Fibroblast of skin of left quadriceps (primary cell): ENCODE measurements around the gene SFMBT2.

Source experiments
- DNase-seq, 2 experiments: peaks; one replicate each; pipeline ENCODE4 v3.0.0-alpha.2; 2013; ENCODE audit warnings: low read depth in 2 of 2

SFMBT2 gene

DNA sequence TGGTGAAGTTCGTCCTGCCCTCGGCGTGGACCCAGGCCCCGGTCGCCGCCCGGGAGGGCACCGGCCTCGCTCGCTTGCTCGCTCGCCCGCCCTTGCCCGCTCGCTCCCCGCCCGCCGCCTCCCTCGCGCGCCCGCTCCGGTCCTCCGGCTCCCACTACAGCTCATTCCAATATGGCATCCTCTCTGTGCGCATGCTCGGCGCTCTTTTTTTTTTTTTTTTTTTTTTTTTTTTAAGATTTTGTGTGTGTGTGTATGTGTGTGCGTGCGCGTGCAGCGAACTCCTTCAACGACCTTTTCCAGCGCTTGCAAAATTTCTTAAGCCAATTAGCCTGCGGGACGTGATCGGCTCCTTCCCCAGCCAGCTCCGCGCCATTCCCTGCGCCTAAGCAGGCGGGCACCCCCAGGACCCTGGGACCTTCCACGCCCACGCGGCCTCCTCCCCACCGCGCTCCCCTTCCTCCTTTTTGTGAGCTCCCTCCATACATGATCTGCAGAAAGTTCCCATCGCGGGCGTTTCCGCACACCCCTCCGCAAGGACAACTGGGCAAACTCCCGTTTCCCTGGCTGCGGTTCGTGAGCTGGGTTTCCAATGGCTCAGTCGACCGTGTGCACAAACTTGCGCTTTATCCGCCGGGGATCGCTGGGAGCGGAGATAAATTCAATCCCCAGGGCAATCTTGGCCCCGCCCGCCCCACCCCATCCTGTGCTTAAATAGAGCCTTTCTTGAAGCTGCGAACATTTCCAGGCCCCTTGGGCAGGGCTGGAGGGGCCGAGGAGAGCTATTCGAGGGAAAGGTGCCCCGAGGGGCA lies at the start of gene SFMBT2:
Gene SFMBT2 (minus strand): TSS at position 173 of the 809 bp plus-strand sequence. CDS start 29,136 bp downstream, outside the sequence.
- DNase-seq, result peak; percentile 31 to 44

DNA sequence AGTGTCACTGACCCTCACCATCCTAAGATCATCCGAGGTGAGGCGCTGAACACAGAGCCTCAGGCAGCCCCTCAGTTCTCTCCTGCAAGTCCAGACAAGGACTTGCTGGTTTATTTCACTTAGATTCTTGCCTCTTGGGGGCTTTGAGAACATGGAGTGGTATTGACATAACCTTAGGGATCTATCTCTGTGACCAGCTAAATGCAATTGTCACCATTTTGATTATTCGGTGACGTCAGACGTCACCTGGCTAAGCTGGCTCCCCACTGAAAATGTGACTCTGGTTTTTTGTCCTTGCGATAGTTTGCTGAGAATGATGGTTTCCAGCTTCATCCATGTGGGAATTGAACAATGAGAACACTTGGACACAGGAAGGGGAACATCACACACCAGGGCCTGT lies 49.2 kb upstream of the SFMBT2 start:
- no peak for DNase-seq

DNA sequence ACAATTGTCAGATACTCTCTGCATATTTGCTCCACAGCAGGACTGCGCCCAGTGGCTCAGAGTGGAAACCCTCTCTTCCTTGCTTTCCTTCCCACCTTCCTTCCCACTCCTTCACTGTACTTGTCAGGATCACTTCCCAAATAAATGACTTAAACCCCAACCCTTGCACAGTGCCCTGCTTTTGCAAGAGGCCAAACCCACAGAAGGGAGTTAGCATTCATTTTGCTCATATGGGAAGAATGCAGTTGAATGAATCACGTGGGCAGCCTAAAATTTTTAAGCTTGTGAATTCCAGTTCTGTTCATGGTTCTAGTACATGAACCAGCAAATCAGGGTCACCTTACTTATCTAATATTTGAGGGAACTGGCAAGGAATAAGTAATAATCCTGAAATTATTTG lies 47.7 kb upstream of the SFMBT2 start:
- DNase-seq, result no peak

DNA sequence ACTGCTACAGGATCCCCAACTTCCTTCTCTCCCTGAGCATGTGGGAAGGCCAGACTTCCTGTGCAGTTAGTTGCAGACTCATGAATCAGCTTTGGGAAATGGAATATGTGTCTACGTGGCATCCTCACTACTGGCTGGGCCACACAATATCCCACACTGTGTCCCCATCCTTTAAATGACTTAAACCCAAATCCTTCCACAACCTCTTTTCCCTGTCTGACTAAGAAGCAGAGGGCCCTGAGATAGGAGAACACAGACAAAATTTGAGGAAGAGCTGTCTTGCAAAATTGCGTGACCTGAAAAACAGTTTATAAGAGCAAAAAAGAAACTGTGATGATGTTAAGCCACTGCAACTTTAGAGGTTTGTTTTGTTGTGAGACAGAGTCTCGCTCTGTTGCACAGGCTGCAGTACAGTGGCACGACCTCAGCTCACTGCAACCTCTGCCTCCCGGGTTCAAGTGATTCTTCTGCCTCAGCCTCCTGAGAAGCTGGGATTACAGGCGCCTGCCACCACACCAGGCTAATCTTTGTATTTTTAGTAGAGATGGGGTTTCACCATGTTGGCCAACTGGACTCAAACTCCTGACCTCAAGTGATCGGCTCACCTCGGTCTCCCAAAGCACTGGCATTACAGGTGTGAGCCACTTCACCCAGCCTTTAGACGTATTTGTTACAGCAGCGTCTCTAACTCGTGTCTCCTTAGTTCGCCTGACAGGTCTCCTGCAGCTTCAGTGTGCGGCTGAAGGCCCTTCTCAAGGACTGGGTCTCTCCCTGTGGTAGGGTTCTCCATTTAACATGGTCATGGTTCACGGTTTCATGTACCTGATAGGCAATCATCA lies 46.9 kb upstream of the SFMBT2 start:
- no peak for DNase-seq

DNA sequence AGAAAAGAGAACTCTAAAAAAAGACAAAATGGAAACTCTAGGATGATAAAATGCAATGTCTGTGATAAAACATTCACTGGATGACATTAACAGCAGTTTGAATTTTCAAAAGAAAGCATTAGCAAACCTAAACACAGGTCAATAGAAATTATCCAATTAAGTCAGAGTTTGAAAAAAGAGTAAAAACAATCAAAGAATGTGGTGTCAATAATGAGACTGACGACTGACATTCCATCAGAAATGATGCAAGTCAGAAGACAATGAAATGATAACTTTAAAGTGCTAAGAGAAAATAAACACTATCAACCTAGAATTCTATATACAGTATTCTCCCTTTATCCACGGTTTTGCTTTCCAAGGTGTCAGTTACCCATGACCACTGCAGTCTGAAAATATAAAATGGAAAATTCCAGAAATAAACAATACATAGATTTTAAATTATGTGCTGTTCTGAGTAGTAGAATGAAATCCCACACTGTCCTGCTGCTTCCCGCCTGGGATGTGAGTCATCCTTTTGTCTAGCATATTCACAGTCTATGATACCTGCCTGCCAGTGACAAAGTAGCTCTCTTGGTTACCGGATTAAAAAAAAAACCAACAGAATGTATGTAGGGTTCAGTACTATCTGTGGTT lies 38.3 kb upstream of the SFMBT2 start:
- DNase-seq, result no peak

DNA sequence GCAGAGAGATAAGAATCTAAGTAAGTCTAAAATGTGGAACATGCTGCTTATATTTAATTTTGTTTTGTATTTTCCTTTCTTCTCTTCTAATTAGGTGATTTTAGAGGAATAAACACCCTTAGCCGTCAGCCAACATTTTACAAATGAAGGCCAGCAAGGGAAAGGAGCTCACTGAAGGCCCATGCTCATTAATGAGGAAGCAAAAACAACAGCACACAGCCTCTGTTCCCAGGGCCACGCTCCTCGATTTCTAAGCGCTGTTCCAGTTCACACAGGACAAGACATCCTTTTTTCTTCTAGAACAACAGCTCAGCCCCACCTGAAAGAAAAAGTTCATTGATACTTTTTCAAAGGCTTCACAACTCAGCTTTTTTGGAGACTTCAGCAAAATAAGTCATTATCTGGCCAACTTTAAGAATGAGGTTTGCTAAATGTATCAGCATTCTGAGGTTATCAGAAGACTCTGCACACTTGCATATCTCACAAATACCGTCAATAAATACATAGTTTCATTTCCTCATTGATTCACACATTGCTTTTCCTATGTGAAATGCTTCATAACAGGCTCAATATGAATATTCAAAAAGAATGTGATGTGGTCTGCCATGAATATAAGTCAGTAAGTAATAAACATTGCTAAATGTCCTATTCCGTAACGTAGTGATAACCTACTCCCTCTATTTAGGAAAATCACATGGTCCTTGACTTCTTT lies 34.8 kb upstream of the SFMBT2 start:
- DNase-seq, result no peak

DNA sequence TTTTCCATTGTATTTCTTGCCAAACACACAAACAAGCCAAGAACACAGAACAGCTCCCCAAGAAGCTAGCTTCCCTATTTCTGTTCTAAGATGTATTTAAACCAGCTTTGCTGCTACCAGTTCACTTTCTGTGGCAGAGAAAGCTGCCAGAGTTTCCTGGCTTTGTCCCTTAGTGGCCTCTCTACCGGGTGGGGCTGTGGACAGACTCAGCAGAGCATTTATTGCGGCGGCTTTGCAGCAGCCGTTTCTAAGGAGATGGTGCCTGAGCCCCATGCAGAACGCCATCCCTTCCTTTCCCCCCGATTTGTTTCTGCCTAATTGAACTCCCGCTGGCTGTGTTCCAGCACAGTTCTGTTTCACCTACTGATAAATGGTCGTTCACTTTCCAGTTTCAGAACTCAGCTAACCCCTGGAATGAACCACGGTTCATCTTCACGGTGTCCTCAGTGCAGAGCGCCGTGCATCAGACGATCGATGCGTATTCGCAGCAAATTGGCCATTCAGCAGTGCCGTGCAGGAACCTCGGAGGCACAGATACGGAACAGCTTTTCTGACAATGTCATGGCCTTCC lies 33.8 kb upstream of the SFMBT2 start:
- DNase-seq, result no peak

DNA sequence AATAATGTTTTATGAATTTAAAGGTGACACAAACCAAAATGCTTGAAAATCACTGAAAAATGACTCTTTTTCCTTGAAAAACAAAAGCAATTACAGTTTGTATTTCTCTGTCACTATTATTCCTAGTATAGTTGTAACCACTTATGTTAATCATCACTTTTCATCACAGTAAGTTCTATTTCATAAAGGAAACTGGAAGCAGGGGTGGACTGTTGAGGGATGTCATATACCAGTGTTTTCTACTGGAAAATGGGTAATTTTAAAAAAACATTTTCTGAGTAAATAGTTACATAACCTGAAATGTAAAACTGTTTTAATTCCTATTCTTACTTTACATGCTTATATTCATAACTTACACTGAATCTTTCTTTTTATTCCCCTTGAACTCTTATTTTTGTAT lies 32.2 kb upstream of the SFMBT2 start:
- DNase-seq, result no peak

DNA sequence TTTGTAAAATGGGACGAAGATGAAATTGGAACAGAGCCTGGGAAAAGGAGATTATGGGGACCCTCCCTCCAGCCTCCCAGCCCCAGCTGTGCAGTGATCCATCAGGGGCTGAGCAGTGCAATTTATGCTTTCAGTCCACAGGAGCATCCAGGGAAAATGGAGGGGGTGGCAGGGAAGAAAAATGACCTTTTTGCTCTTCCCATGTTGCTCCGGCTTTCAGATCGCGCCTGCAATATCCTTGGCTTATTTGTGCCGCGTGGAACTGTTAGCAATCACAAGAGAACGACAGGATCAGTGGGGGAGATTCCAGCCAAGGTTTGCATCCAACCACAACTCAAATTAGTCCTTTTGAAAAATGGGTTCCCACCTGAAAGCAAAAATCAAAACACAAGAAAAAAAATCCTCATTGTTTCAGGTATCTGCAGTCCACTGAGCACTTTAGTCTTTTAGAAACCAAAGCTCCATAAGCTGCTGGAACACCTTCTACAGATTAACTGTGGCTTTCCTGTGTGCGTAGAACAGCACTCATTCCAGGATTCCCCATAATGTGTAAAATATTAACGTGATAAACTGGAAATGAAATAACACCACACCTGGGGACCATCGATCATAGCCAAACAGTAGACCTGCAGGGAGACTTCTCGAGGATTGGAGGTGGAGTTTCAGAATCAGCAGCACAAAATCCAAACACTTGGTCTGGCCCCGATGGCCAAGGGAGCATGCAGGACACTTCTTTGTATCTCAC lies 30.7 kb upstream of the SFMBT2 start:
- no peak for DNase-seq

DNA sequence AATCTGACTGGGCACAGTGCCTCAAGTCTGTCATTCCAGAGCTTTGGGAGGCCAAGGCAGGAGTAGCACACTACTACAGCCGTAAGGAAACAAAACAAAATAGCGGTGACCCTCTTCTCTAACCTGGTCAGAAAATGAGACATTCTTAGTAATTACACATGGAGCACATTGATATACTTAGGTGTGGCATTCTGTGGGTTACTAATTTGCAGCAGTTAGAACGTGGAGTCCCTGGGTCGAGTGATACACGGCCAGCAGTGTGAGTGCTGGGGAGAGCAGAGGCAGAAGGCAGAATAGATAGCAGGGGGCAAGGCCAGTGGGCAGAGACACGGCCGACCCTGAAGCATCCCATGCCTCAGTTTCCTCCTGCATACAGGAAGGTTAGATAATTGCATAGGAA lies 28.9 kb upstream of the SFMBT2 start:
- DNase-seq, result no peak

DNA sequence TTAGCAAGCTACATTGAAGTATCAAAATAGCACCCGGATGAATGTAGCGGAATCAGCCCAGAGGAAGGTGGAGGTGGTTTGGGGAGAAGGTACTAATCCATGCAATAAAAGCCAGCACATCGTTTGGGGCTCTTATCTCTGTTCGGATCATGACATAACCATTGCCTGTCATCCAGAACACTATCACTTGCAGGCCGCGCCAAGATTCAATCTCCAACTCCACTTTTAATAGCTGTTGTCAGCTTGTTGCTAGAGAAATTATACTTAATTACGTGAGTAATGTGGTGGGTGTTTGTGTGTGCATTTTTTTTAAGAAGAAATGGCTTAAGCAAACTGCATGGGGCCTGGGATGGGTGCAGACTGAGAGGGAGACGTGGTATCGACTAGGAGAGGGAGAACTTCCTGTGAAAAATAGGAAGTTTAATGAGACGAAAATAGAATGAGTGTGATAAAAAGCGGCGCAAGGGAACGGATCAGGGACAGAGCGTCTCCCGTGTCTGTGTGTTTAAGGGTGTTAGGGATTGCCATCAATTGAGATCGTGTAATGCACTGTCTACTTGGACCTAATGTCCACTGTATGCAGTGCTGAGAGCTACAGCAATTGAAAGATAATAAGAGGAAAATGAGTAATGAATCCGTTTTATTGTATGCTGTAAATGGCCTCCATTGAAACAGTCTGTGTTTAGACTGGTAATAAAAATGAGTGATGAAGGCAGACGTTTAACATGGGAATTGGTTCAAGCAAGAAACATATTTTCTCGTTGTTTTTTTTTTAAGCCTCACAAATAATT lies 27.6 kb upstream of the SFMBT2 start:
- no peak for DNase-seq

DNA sequence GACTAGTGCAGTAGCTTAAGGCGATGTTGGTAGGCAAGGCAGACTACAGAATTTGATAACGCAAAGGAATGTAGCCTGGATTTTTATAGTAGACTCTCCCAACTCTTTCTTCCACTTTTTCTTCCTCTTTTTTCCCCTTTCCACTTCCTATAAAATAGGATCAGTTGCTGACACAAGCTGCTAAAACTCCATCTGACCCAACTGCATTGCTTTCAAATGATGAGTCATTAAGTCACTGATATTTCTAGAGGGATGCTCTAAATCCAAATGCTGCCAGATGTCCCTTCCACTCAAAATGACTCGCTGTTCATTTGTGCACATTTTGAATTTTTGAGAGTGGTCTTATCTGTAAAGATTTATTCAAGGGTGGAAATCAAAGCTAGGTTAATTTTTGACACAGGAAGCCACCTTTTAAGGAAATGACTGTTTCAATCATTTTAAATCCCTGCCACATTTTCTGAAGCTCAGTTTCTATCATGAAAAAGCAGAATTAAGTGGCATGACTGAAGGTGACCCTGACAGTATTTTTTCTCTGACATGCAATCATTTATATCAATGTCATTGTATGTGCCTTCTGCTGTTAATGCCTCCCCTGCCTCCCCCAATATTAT lies 25.8 kb upstream of the SFMBT2 start:
- DNase-seq, result no peak

DNA sequence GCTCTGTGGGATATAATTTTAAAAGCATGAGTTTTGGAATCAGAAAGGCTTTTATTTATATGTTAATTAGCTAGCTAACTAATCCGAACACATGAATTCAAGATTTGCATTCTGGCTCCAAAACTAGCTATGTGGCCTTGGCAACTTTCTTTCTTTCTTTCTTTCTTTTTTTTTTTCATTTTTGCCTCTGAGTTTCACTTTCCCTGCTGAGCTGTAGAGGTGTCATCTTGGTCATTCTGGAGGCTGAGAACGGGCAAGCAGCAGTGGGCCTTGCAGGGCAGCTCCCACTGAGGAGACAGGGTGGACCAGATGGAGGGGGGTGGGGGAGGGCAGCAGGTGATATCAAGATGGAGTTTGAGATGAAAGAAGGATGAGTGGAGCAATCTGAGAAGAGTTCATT lies 24.8 kb upstream of the SFMBT2 start:
- no peak for DNase-seq

DNA sequence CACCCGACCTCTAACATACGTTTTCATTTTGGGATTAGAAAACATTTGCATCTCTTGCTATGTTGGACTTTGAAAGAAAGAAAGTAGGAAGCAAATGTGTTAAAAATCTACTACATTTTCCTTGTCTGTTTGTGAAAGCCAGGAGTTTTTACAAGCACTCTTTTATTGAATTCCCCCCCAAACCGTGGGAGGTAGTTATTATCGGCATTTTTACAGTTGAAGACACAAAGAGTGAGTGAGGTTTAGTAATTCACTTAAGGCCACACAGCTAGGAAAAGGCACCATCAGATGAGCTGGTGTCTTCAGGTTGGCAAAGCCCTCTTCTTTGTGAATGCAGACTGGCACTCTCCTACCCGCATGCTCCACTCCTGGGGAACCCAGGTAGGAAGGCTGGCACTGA lies 23.5 kb upstream of the SFMBT2 start:
- no peak for DNase-seq

DNA sequence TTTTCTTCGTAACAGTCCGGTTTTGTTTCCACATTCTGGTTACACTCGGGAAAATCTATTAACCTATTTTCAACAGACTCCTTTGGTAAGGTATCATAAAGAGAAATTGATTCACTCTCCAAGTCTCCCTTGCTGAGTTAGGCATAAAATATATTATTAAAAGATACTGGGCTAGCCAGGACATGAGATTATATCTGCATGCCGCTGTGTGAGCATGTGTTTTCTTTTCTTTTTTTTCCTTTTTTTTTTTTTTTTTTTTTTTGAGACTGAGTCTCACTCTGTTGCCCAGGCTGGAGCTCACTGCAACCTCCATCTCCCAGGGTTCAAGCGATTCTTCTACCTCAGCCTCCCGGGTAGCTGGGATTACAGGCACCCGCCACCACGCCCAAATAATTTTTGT lies 23.0 kb upstream of the SFMBT2 start:
- no peak for DNase-seq

DNA sequence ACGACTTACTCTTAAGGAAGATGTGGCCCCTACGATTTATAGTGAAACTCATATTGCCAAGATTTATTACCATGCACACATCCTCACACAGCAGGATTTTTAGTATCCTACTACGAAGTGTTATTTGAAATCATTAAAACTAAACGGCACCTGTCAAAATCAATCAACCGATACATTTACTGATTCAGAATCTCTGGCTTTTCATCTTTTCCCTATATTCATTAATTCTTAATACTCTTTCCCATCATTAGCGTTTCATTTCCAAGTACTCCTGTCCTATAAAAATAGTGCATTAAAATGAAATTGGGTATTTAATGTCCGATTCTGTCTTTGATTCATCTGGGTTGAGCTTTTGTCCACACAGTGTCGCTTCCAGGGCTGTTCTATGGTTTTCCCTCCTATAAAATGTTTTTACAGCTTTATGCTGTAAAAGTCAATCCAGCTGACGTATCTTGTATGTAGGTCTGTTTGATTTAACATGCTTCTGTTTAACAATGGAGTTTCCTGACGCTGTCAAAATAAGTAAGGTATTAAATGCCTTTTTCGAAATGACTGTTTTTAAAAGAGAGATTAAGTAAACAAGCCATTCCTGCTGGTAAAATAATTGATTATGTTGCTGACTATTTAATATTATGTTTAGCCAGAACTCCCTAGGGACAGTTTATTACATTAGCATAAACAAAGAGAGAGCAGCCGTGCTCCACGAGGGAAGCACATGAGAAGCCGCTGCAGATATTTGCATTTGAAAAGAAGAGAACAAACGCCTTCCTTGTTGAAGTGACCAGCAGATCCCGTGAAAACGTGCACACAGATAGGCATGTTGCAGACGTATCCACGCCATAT lies 22.3 kb upstream of the SFMBT2 start:
- no peak for DNase-seq

DNA sequence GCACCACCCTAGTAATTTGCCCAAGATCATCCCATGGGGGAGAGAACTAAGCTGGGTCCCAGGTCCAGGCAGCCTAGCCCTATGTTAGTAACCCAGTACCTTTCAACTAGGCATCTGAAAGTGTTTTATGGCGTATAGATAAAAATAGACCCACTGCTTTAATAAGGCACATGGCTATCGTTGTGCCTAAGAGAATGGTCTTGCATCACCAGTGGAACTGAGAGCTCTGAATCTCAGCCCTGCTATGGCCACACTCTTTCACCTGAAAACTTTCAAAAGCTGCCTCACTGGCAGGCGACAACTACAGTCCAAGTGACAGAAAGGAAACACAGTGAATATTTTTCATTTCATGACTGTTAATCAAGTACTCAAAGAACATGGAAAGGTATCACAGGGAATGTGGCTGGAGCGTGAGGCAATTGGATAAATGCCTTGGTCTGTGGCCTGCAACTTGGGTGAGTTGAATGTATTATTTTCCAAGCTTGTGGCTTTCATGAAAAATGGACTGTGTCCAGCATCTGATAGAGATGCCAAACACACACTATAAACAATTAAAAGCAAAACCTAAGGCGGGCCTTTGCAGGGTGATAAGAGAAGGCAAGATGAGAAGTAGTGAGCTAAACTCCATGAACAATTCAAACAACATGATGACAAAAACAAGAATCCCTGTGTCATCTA lies 18.0 kb upstream of the SFMBT2 start:
- DNase-seq, result no peak

DNA sequence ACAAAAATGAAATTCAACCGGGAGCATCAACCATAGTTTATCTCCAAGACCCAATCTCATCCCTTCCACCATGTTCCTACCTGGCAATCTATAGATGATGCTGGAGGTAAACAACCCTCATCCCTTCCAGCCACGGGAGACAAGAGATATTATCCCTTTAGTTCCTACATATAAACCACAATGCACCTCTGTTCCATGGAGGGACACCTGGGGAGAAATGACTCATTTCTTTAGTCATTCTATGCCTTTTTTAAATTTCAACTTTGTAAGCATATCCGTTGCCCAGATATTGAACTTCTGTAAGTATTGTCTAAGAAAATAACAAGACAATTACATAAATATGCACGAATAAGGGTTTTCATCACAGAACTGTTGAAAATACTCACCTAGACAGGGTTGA lies 15.5 kb upstream of the SFMBT2 start:
- no peak for DNase-seq
